ENCODE results near the gene SLC35D3.
"Not testable (repeated sequence)": the region's sequence is repeated elsewhere in the genome, so short reads cannot be mapped to it uniquely, and the experiment has no call there.

SLC35D3 gene

GRCh38 chr6:136921936-136922684 is at the start of gene SLC35D3:
Gene SLC35D3, plus strand, starts transcription at chr6:136922301. Its CDS starts 128 bp downstream, at chr6:136922429.
- DNase-seq (ENCODE audit: low read depth), result no peak
- peak within 1 kb of the TSS; percentile 49 for H3K4me3 ChIP-seq (replicated peaks; ENCODE audit: low read depth, low read length)
- no peak for TF ChIP-seq CTCF (IDR thresholded peaks at IDR 0.05; ENCODE audit: low read length, missing control alignments)

GRCh38 chr6:136873748-136874147 is 48.4 kb upstream of the SLC35D3 start:
- DNase-seq (ENCODE audit: low read depth), result peak; percentile 35
- no peak for TF ChIP-seq CTCF (IDR thresholded peaks at IDR 0.05; ENCODE audit: low read length, missing control alignments)
- H3K4me3 ChIP-seq (replicated peaks; ENCODE audit: low read depth, low read length), result no peak overlapping the region

GRCh38 chr6:136876469-136876868 is 45.6 kb upstream of the SLC35D3 start:
- not testable (repeated sequence) for DNase-seq (ENCODE audit: low read depth); H3K4me3 ChIP-seq (replicated peaks; ENCODE audit: low read depth, low read length)

- DNase-seq (ENCODE audit: low read depth), result no peak
- H3K4me3 ChIP-seq (replicated peaks; ENCODE audit: low read depth, low read length), result no peak overlapping the region
- TF ChIP-seq CTCF (IDR thresholded peaks at IDR 0.05; ENCODE audit: low read length, missing control alignments), result no peak
Observed at GRCh38 chr6:136880748-136881460, 41.2 kb upstream of the SLC35D3 start.

- no peak overlapping the region for H3K4me3 ChIP-seq (replicated peaks; ENCODE audit: low read depth, low read length)
- peak; percentile 21 for DNase-seq (ENCODE audit: low read depth)
- TF ChIP-seq CTCF (IDR thresholded peaks at IDR 0.05; ENCODE audit: low read length, missing control alignments), result no peak
Observed at GRCh38 chr6:136886091-136886490, 36.0 kb upstream of the SLC35D3 start.

- TF ChIP-seq CTCF (IDR thresholded peaks at IDR 0.05; ENCODE audit: low read length, missing control alignments), result no peak
- DNase-seq (ENCODE audit: low read depth), result no peak
- H3K4me3 ChIP-seq (replicated peaks; ENCODE audit: low read depth, low read length), result no peak overlapping the region
Observed at GRCh38 chr6:136887953-136888352, 34.1 kb upstream of the SLC35D3 start.

GRCh38 chr6:136889271-136890193 is 32.6 kb upstream of the SLC35D3 start:
- TF ChIP-seq CTCF (IDR thresholded peaks at IDR 0.05; ENCODE audit: low read length, missing control alignments), result no peak
- DNase-seq (ENCODE audit: low read depth), result no peak
- no peak overlapping the region for H3K4me3 ChIP-seq (replicated peaks; ENCODE audit: low read depth, low read length)

Data from fibroblast of pulmonary artery (primary cell).